Ovary (tissue), 3 donors: ENCODE measurements around the gene SUPT20HL1.

Experiments
- CTCF ChIP-seq, 3 donors: fragments of 450-650 bp in 2 of 3; fragments of 200-600 bp in 1 of 3; IDR thresholded peaks; one replicate each; pipeline versions ENCODE4 v1.5.1 to v1.8.0; 2016 to 2022; ENCODE audit warnings: antibody characterized with exemption in 3 of 3, mild to moderate bottlenecking in 1 of 3
- EP300 ChIP-seq: sonication (generic); formaldehyde crosslinking; IDR thresholded peaks from one replicate; pipeline ENCODE4 v1.6.1; 2017; ENCODE audit warnings: antibody characterized with exemption
- POLR2A ChIP-seq: fragments of 450-650 bp; IDR thresholded peaks from one replicate; pipeline ENCODE4 v1.6.1; 2017; ENCODE audit warnings: antibody characterized with exemption, mild to moderate bottlenecking, moderate library complexity
- donor health status: DM: no; HTN: no; CAD: no.

GRCh38 chrX:24355095-24355494 is 5.3 kb upstream of the SUPT20HL1 start:
- TF ChIP-seq CTCF (IDR thresholded peaks at IDR 0.05) (no peak), EP300 (no peak), POLR2A (no peak)
